RPMI8226 (cell line): Measurements from ENCODE around the gene TMEM30B.
"Not testable (repeated sequence)": the region's sequence is repeated elsewhere in the genome, so short reads cannot be mapped to it uniquely, and the experiment has no call there.

Experiments
- DNase-seq: peaks from one replicate; pipeline ENCODE4 v3.0.0-alpha.2; 2015

TMEM30B gene

GRCh38 chr14:61264010-61264571, 17.0 kb downstream of the TMEM30B start:
- DNase-seq, result no peak

- DNase-seq, result no peak
These were observed 19.1 kb downstream of the TMEM30B start for GRCh38 chr14:61262082-61262481.

GRCh38 chr14:61260939-61261776, 20.0 kb downstream of the TMEM30B start:
- no peak for DNase-seq

GRCh38 chr14:61258985-61259384, 22.2 kb downstream of the TMEM30B start:
- no peak for DNase-seq

- no peak for DNase-seq
These were observed 23.6 kb downstream of the TMEM30B start for GRCh38 chr14:61257469-61258057.

GRCh38 chr14:61256826-61257468, 24.2 kb downstream of the TMEM30B start:
- DNase-seq, result no peak

GRCh38 chr14:61255968-61256367, 25.2 kb downstream of the TMEM30B start:
- DNase-seq, result no peak

- DNase-seq, result no peak
These were observed 26.2 kb downstream of the TMEM30B start for GRCh38 chr14:61254808-61255526.

GRCh38 chr14:61253064-61253738, 27.9 kb downstream of the TMEM30B start:
- peak; percentile 42 for DNase-seq

- DNase-seq, result peak; percentile 51
These were observed 28.6 kb downstream of the TMEM30B start for GRCh38 chr14:61252369-61253063.

GRCh38 chr14:61250063-61250462, 31.1 kb downstream of the TMEM30B start:
- no peak for DNase-seq

GRCh38 chr14:61247935-61248334, 33.2 kb downstream of the TMEM30B start:
- no peak for DNase-seq

- no peak for DNase-seq
These were observed 34.4 kb downstream of the TMEM30B start for GRCh38 chr14:61246721-61247120.

- no peak for DNase-seq
These were observed 37.1 kb downstream of the TMEM30B start for GRCh38 chr14:61244009-61244408.

- no peak for DNase-seq
These were observed 40.9 kb downstream of the TMEM30B start for GRCh38 chr14:61240206-61240605.

- DNase-seq, result not testable (repeated sequence)
These were observed 41.9 kb downstream of the TMEM30B start for GRCh38 chr14:61239285-61239684.

- no peak for DNase-seq
These were observed 42.4 kb downstream of the TMEM30B start for GRCh38 chr14:61238611-61239245.

- DNase-seq, result no peak
These were observed 46.8 kb downstream of the TMEM30B start for GRCh38 chr14:61234215-61234916.

GRCh38 chr14:61233436-61233956, 47.6 kb downstream of the TMEM30B start:
- DNase-seq, result no peak

GRCh38 chr14:61231810-61232209, 49.3 kb downstream of the TMEM30B start:
- DNase-seq, result no peak
